Activated T-cell treated with anti-CD3 and anti-CD28 coated beads, Interleukin-2, amount 50 U/mL, for 72 hours (primary cell): Measurements from ENCODE around the gene SPECC1. TPM values are rescaled to one million over a fixed set of nuclear protein-coding genes. Genes with fewer than 3 reads are reported as not detected.

Experiments
- ATAC-seq, 2 donors: fragments of 150-1000 bp; cut with Tn5 transposase; replicated peaks in 1 of 2; 2 replicates each; pipeline ENCODE4 v1.10.0; 2021; ENCODE audit warnings: moderate library complexity in 2 of 2, mild to moderate bottlenecking in 1 of 2
- DNase-seq, 2 donors: peaks; one replicate each; pipeline ENCODE4 v3.0.0; 2021 to 2022; ENCODE audit warnings: mixed read lengths in 1 of 2
- H3K27ac Mint-ChIP-seq: one replicate; pipeline ENCODE4 v1.8.0; 2022; ENCODE audit warnings: mild to moderate bottlenecking, moderate library complexity, mixed read lengths
- H3K27me3 Mint-ChIP-seq: one replicate; pipeline ENCODE4 v1.8.0; 2022; ENCODE audit warnings: low read depth, mixed read lengths
- H3K36me3 Mint-ChIP-seq, 2 donors: one replicate each; pipeline ENCODE4 v1.8.0; 2022; ENCODE audit warnings: mixed read lengths in 2 of 2, mild to moderate bottlenecking in 1 of 2; ENCODE audit not compliant: insufficient read depth in 2 of 2
- H3K4me1 Mint-ChIP-seq: one replicate; pipeline ENCODE4 v1.8.0; 2022; ENCODE audit warnings: low read depth, mixed read lengths
- H3K4me3 Mint-ChIP-seq, 2 donors: one replicate each; pipeline ENCODE4 v1.8.0; 2022; ENCODE audit warnings: mild to moderate bottlenecking in 2 of 2, mixed read lengths in 2 of 2, moderate library complexity in 2 of 2
- H3K9me3 Mint-ChIP-seq, 2 donors: one replicate each; pipeline ENCODE4 v1.8.0; 2022; ENCODE audit warnings: mixed read lengths in 2 of 2
- total RNA-seq, 2 donors: library from RNA; stranded (reverse); gene quantifications; one replicate each; pipeline ENCODE4 v1.2.3, GENCODE V29; 2022

The SPECC1 gene
- total RNA-seq, 2 donors from 2014 or later, result 10.3 to 12.9 TPM

DNA sequence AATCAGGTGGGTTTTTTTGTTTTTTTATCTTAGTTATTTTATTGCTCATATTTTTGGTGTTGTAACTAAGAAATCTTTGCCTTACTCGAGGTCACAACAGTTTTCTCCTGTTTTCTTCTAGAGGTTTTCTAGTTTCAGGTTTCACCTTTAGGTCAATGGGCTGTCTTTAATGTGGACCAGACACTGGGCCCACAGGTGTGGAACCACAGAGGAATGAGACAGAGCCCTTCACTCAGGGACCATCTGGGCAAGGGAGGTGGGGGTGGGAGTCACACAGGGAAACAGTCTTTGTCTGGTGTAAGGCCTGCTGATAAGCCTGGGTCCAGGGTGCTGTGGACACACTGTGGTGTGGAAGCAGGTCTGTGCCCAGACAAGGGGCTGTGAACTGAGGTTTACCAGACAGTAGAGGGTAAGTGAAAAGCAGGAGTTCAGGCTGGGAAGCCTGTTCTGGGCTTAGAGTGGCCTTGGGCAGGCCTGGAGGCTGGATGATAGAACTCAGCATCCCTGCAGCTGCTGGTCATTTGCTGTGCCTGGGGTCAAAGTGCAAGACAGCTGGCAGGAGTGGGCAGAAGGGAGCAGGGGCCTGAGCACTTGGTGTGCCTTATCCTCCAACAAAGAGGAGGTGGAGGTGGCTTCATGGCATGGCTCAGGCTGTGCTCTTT, 75.6 kb downstream of the SPECC1 start:
- ATAC-seq (no peak), DNase-seq (no peak)
- Mint-ChIP-seq H3K9me3 (no peaks in the 10 kb centered on the region), H3K4me3 (no peak overlapping the region), H3K27ac (no peak overlapping the region), H3K36me3 (no peaks in the 10 kb centered on the region), H3K4me1 (no peaks in the 10 kb centered on the region), H3K27me3 (peaks cover 8% of the 10 kb centered on the region)

DNA sequence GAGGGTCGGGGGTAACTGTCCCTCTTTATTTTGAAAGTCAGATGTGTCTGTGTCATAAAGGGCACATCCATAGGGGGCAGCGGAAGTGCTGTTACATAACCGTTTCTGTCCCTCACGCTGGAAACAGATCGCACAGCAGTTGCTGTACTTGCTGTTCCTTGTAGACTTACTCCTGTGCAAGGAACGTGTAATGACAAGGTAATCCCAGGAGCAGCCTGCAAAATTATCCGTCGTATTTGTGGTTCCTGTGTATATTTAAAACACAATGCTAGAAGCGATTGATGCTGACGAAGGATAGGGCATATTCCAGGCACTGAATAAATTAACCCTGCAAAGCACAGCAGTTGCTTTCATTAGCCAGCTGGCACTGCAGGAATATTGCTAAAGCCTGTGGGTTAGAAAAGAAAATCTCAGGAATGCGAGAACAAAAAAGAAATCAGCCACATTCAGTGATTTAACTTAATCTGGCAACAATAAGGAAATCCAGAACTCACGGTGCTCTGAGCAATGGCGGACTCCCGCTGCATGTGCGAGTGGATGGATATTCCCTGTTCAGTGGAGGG, 76.2 kb downstream of the SPECC1 start:
- Mint-ChIP-seq H3K27me3 (peaks cover 8% of the 10 kb centered on the region), H3K9me3 (no peaks in the 10 kb centered on the region), H3K27ac (no peak overlapping the region), H3K4me3 (no peak overlapping the region), H3K36me3 (no peaks in the 10 kb centered on the region), H3K4me1 (peaks cover 1% of the 10 kb centered on the region)
- DNase-seq, result no peak
- ATAC-seq, result no peak

DNA sequence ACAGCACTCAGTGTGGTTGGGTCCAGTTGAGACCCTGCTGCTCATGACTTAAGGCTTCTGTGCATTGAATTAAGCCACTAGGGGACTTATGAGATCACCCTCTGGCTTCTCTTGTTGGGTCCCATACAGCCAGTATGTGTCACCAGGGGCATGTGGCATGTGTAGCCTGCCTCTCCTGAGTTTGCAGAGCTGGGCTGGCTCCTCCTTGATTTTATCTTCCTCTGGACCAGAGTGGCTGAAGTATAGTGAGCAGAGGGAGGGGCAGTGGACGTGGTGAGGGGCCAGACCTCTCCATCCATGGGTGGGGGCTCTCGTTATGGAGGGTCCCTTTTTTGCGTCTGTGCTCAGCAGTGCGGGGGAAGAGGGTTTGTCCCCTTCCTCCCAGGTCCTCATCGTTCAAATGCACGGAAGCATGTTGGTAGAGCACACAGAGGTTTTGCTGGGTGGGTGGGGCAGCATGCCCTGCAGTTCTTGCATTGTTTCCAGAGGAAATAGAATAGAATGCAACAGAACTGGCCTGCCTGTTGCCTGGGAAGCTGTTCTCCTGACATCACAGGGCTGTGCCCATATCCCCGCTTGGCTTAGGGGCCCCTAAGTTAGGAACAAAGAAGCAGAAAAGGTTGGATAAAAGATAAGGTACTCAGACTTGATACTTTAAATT, 77.4 kb downstream of the SPECC1 start:
- Mint-ChIP-seq H3K9me3 (no peaks in the 10 kb centered on the region), H3K36me3 (no peaks in the 10 kb centered on the region), H3K4me1 (peaks cover 5% of the 10 kb centered on the region), H3K27me3 (peaks cover under 1% of the 10 kb centered on the region), H3K4me3 (no peak overlapping the region), H3K27ac (no peak overlapping the region)
- no peak for ATAC-seq
- no peak for DNase-seq

DNA sequence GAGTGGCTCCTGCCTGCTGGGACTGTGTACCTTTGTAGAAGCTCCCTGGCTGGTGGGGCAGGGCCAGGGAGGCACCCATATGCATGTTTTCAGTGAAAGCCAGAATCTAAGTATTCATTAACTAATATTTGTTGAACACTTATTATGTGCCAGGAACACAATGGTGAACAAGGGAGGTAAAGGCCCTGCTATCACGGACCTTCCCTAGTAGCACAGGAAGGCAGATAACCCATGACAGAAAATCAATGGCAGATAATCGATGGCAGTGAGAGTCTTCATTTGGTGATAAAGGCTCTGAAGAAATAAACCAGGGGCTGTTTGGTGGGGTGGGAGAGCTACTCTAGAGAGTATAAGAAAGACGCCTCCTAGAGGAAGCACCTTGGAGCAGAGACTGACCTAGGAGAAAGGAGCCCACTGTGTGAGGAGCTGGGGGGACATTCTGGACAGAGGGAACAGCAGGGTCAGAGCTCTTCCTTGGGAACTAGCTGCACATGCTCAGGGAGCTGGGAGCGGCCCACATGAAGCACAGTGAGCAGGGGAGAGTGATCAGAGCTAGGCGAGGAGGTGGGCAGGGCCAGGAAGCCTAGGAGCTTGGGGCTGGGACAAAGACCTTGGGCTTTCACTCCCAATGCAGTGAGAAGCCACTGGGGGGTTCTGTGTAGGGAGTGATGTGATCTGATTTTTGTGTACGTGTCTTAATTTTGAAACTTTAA, 78.5 kb downstream of the SPECC1 start:
- Mint-ChIP-seq H3K36me3 (no peaks in the 10 kb centered on the region), H3K27ac (no peak overlapping the region), H3K4me1 (peaks cover 5% of the 10 kb centered on the region), H3K27me3 (no peaks in the 10 kb centered on the region), H3K4me3 (no peak overlapping the region), H3K9me3 (no peaks in the 10 kb centered on the region)
- ATAC-seq (no peak), DNase-seq (no peak)

DNA sequence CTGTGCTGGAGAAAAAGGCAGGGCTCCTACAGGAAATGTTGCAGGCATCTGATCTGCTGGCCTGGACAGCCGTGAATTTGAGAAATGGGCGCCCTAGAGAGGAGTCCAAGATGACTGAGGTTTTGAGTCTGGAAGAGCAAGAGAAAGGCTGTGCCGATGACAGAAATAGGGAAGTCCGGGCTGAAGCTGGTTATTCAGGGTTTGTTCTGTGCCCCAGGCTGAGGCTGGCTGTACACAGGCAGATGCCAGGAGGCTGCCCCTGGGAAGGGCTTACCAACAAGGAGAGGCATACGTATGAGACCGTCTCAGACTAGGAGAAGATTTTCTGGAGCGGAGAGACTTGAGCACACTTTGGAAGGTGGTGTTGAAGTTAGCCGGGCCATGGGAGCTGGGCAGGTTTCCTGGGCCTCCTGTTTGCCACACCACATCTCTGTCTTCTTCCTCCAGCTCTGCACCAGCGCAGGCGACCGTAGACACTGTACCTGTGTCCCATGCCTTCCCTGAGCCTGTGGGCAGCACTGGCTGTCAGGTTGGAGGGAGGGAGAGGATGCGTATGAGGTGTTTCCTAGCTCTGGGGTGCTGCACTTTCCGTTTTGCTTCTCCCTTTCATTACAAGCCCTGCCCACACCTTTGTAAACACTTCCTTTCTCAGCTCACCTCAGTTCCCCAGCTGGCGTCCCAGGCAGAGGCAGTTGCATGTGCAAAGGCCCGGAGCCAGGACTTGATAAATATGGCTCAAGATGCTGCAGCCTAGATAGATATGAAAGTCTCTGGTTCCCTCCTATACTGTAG, 80.8 kb downstream of the SPECC1 start:
- no peak overlapping the region for H3K27ac Mint-ChIP-seq
- no peak overlapping the region for H3K4me3 Mint-ChIP-seq
- ATAC-seq, result no peak
- no peaks in the 10 kb centered on the region for H3K9me3 Mint-ChIP-seq
- H3K4me1 Mint-ChIP-seq, result peaks cover 5% of the 10 kb centered on the region
- no peaks in the 10 kb centered on the region for H3K27me3 Mint-ChIP-seq
- no peak for DNase-seq
- H3K36me3 Mint-ChIP-seq, result no peaks in the 10 kb centered on the region

DNA sequence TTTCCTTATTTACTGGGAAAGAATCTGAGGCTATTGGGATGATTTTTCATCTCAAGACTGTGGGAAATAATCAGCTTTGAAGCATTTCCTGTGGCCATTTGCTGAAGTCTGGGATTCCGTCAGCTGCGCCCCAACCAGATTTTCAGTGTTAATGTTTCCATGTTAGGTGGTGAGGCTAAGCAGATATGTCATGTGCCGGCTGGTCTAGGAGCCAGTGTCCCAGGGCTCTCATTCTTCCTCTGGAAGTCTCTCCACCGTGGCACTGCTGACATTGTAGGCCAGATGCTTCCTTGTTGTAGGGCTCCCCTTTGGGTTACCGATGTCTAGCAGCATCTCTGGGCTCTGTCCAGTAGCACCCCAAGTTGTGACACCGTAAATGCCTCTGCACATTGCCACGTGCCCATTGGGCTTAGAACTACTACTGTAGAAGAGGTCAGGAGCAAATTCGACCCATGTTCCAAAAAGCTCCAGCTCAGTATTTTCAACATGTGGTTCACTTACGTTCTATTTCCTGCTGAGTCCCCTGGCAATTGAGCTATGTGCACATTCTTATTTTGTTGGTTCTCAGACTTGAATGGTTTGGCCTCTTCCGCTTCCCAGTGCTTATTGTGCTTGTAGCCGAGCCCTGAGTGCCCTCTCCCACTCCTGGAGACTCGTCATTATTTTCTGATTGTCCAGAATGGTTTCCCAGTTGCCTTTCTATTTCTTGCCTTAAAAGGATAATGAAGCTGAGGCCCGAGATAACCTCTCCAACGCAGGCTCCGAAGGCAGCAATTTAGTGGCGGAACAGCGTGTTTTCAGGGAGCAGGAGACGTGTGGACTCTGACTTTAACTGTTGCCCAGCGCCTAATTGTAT, 82.2 kb downstream of the SPECC1 start:
- no peaks in the 10 kb centered on the region for H3K9me3 Mint-ChIP-seq
- H3K4me3 Mint-ChIP-seq, result no peak overlapping the region
- peaks cover 5% of the 10 kb centered on the region for H3K4me1 Mint-ChIP-seq
- no peaks in the 10 kb centered on the region for H3K27me3 Mint-ChIP-seq
- H3K36me3 Mint-ChIP-seq, result no peaks in the 10 kb centered on the region
- no peak for DNase-seq
- H3K27ac Mint-ChIP-seq, result no peak overlapping the region
- ATAC-seq, result no peak

DNA sequence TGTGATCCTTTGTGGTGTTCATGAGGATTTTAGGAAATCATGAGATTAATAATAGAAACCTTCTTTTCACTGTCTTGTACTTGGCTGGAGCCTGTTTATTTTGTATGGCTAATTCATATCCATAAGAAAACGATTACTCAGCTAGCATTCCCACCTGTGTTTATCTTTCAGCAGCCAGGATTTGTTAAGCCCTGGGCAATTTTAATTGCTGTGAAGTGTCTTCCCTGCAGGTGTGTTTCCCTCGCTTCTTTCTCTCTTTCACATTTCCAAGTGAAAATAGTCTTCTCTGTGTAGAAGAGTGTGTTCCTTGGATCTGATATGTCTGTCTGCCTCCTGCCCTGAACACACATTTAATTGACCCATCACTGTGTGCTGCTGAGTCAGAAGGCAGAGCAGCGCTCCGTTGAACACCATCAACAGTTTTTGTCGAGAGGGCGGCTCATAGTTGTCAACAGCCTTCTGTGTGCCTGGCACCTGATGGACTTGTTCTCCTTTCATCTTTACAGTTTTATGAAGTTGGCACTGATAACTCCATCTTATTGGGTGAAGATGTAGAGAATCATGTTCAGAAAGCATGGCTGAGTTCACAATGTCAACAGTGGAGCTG, 83.2 kb downstream of the SPECC1 start:
- H3K4me1 Mint-ChIP-seq, result peaks cover 5% of the 10 kb centered on the region
- no peak overlapping the region for H3K4me3 Mint-ChIP-seq
- no peaks in the 10 kb centered on the region for H3K27me3 Mint-ChIP-seq
- ATAC-seq, result no peak
- DNase-seq, result no peak
- no peak overlapping the region for H3K27ac Mint-ChIP-seq
- H3K9me3 Mint-ChIP-seq, result no peaks in the 10 kb centered on the region
- H3K36me3 Mint-ChIP-seq, result no peaks in the 10 kb centered on the region

DNA sequence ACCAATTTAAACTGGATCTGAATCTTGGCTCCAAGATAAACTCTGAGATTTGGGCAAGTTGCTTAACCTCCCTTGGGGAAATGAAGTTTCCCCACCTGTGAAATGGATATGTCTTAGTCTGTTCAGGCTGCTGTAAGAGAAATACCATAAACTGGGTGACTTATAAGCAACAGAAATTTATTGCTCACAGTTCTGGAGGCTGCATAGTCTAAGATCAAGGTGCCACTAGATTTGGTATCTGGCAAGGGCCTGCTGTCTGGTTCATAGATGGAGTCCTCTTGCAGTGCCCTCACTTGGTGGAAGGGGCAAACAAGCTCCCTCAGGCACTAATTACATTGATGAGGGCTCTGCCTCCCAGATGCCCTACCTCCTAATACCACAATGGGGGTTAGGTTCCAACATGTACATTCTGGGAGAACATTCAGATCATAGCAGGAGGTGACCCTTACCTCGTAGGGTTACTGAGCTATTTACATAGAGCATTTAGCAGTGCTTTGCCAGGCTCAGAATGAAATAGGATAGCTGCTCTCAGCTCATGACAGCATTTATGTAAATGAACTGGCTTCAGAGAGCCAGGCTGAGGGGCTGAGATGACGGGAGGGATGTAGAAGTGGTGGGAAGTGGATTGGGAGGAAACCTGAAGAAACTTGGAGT, 83.9 kb downstream of the SPECC1 start:
- ATAC-seq, result no peak
- H3K4me3 Mint-ChIP-seq, result no peak overlapping the region
- H3K36me3 Mint-ChIP-seq, result no peaks in the 10 kb centered on the region
- no peak for DNase-seq
- peaks cover 5% of the 10 kb centered on the region for H3K4me1 Mint-ChIP-seq
- no peak overlapping the region for H3K27ac Mint-ChIP-seq
- no peaks in the 10 kb centered on the region for H3K9me3 Mint-ChIP-seq
- no peaks in the 10 kb centered on the region for H3K27me3 Mint-ChIP-seq

DNA sequence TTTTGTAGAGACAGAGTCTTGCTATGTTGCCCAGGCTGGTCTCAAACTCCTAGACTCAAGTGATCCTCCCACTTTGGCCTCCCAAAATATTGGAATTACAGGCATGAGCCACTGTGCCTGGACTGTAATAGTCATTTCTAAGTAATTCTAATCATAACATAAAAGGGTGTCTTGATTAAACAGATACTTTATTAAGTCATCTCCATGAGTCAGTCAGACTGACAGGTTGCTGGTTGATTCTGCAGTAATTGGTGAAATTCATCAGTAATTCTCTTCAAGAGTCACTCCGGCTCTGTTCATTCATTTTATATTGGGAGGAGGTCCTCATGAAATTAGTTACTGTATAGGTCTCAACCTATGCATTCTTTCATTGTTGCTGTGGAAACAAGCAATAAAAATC, 85.6 kb downstream of the SPECC1 start:
- DNase-seq (no peak), ATAC-seq (no peak)
- Mint-ChIP-seq H3K9me3 (no peaks in the 10 kb centered on the region), H3K27ac (no peak overlapping the region), H3K4me1 (peaks cover 5% of the 10 kb centered on the region), H3K27me3 (no peaks in the 10 kb centered on the region), H3K36me3 (no peaks in the 10 kb centered on the region), H3K4me3 (no peak overlapping the region)

DNA sequence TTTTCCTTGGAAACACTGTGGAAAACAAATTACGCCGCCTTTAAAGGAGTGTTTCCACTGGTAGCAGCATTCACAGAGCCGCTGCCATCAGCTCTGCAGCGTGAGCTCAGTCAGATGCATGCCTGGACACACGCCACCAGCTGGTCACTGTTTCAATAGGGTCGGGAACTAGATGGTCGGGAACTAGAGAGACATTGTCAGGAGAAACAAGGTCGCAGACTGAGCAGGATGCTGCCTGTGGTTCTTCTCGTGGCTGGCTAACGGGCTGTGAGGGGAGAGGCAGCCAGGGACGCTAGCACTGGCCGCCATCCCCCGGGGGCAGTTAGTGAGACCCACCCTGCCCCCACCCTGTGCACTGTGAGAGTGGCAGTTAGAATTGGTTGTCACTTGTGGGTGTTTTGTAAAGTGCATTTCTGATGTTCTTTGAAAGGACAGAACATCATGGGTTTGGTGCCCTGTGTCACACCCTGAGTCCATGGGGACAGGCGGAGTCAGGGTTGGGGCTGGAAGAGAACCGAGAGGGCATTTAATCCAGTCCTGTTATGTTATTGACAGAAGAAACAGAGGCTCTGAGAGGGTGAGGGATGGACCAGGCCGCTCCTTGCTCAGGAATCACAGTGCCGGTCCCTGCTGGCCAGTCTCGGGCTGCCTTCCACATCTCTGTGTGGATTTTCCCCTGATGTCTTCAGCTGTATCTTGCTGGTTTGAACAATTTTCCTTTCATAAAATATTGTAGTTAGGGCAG, 86.3 kb downstream of the SPECC1 start:
- H3K27ac Mint-ChIP-seq, result no peak overlapping the region
- no peak for ATAC-seq
- H3K4me3 Mint-ChIP-seq, result no peak overlapping the region

DNA sequence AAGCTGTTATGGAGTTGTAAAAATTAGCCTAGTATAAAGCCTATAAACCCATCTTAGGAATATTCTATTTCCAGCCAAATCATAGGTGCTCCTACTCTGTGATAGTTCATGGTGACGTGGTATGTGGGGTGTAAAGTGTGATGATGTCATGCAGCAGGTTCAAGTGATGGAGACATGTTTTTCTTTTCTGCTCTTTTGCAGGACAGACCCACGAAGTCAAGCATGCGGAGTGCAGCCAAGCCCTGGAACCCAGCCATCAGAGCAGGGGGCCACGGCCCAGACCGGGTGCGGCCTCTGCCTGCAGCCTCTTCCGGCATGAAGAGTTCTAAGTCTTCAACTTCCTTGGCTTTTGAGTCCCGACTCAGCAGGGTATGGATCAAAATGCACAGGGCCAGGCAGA, 87.3 kb downstream of the SPECC1 start:
- Mint-ChIP-seq H3K27ac (no peak overlapping the region), H3K36me3 (no peaks in the 10 kb centered on the region), H3K27me3 (no peaks in the 10 kb centered on the region), H3K4me1 (no peaks in the 10 kb centered on the region), H3K4me3 (no peak overlapping the region), H3K9me3 (no peaks in the 10 kb centered on the region)
- ATAC-seq (no peak), DNase-seq (no peak)

More for the DNA sequence above, 86.3 kb downstream of the SPECC1 start:
- Mint-ChIP-seq H3K27me3 (no peaks in the 10 kb centered on the region), H3K4me1 (peaks cover 2% of the 10 kb centered on the region), H3K9me3 (no peaks in the 10 kb centered on the region), H3K36me3 (no peaks in the 10 kb centered on the region)
- DNase-seq, result no peak
